ENCODE measurements around the gene CYSLTR1.

The CYSLTR1 gene

GRCh38 chrX:78327370-78328086 is at the start of gene CYSLTR1:
CYSLTR1 (minus strand) TSS chrX:78327611; CDS start chrX:78273746, 53,865 bp downstream.
- TF ChIP-seq CTCF (conservative IDR thresholded peaks at IDR 0.05; ENCODE audit: control insufficient read depth, insufficient read depth, low read depth, low read length): no peak

GRCh38 chrX:78377186-78377585 is 49.8 kb upstream of the CYSLTR1 start:
- TF ChIP-seq CTCF (conservative IDR thresholded peaks at IDR 0.05; ENCODE audit: control insufficient read depth, insufficient read depth, low read depth, low read length): no peak
- DNase-seq (ENCODE audit: low read depth): no peak
- H3K4me3 ChIP-seq (ENCODE audit: control insufficient read depth, low read depth, low read length): no peak overlapping the region

More at GRCh38 chrX:78327370-78328086, at the start of gene CYSLTR1:
- H3K4me3 ChIP-seq (ENCODE audit: control insufficient read depth, low read depth, low read length): no peak within 1 kb of the TSS
- DNase-seq (ENCODE audit: low read depth): no peak

- no peak for TF ChIP-seq CTCF (conservative IDR thresholded peaks at IDR 0.05; ENCODE audit: control insufficient read depth, insufficient read depth, low read depth, low read length)
- H3K4me3 ChIP-seq (ENCODE audit: control insufficient read depth, low read depth, low read length): no peak overlapping the region
- DNase-seq (ENCODE audit: low read depth): no peak
Measured at GRCh38 chrX:78375894-78376293, 48.5 kb upstream of the CYSLTR1 start.

GRCh38 chrX:78366576-78366975 is 39.2 kb upstream of the CYSLTR1 start:
- TF ChIP-seq CTCF (conservative IDR thresholded peaks at IDR 0.05; ENCODE audit: control insufficient read depth, insufficient read depth, low read depth, low read length): no peak
- no peak overlapping the region for H3K4me3 ChIP-seq (ENCODE audit: control insufficient read depth, low read depth, low read length)
- DNase-seq (ENCODE audit: low read depth): no peak

- DNase-seq (ENCODE audit: low read depth): no peak
- no peak for TF ChIP-seq CTCF (conservative IDR thresholded peaks at IDR 0.05; ENCODE audit: control insufficient read depth, insufficient read depth, low read depth, low read length)
- H3K4me3 ChIP-seq (ENCODE audit: control insufficient read depth, low read depth, low read length): no peak overlapping the region
Measured at GRCh38 chrX:78357342-78358055, 30.1 kb upstream of the CYSLTR1 start.

- DNase-seq (ENCODE audit: low read depth): no peak
- no peak overlapping the region for H3K4me3 ChIP-seq (ENCODE audit: control insufficient read depth, low read depth, low read length)
- TF ChIP-seq CTCF (conservative IDR thresholded peaks at IDR 0.05; ENCODE audit: control insufficient read depth, insufficient read depth, low read depth, low read length): no peak
Measured at GRCh38 chrX:78333521-78333920, 6.1 kb upstream of the CYSLTR1 start.
